ENCODE measurements around the gene FBLN2.

- TF ChIP-seq CHD1 (IDR thresholded peaks at IDR 0.05; ENCODE audit: low read depth, low read length): no peak
- TF ChIP-seq RELB (IDR thresholded peaks at IDR 0.05; ENCODE audit: low read depth): no peak
- no peak for TF ChIP-seq CTCF (IDR thresholded peaks at IDR 0.05 in 2 of 3, conservative IDR thresholded peaks at IDR 0.05 in 1 of 3; ENCODE audit: control insufficient read depth in 2 of 3, extremely low read depth in 1 of 3, insufficient read depth in 1 of 3, low read depth in 3 of 3, low read length in 3 of 3)
- no peak for TF ChIP-seq BCL11A (IDR thresholded peaks at IDR 0.05; ENCODE audit: low read depth, low read length)
- TF ChIP-seq POLR2A (IDR thresholded peaks at IDR 0.05; ENCODE audit: low read depth, low read length): no peak
- TF ChIP-seq NFIC (IDR thresholded peaks at IDR 0.05; ENCODE audit: low read depth, low read length): no peak
- TF ChIP-seq IRF3 (IDR thresholded peaks at IDR 0.05): no peak
- no peak for TF ChIP-seq POLR2AphosphoS5 (IDR thresholded peaks at IDR 0.05; ENCODE audit: low read length)
- no peak for TF ChIP-seq JUNB (IDR thresholded peaks at IDR 0.05)
- TF ChIP-seq RFX5 (IDR thresholded peaks at IDR 0.05; ENCODE audit: low read depth, low read length): no peak
- TF ChIP-seq NFXL1 (IDR thresholded peaks at IDR 0.05; ENCODE audit: borderline replicate concordance): no peak
Measured at GRCh38 chr3:13626396-13626795, 77.5 kb downstream of the FBLN2 start.

Data from GM12878 (cell line).